GM12892 (cell line): ENCODE results near the gene ATP11A.

Experiments used
- POLR2A ChIP-seq: IDR thresholded peaks from 2 replicates; pipeline ENCODE4 v1.6.1; 2011; ENCODE audit warnings: low read depth, low read length, control low read depth
- TAF1 ChIP-seq: IDR thresholded peaks from 2 replicates; pipeline ENCODE4 v1.6.1; 2011; ENCODE audit warnings: low read depth, mild to moderate bottlenecking, control low read depth, low read length, borderline replicate concordance

DNA sequence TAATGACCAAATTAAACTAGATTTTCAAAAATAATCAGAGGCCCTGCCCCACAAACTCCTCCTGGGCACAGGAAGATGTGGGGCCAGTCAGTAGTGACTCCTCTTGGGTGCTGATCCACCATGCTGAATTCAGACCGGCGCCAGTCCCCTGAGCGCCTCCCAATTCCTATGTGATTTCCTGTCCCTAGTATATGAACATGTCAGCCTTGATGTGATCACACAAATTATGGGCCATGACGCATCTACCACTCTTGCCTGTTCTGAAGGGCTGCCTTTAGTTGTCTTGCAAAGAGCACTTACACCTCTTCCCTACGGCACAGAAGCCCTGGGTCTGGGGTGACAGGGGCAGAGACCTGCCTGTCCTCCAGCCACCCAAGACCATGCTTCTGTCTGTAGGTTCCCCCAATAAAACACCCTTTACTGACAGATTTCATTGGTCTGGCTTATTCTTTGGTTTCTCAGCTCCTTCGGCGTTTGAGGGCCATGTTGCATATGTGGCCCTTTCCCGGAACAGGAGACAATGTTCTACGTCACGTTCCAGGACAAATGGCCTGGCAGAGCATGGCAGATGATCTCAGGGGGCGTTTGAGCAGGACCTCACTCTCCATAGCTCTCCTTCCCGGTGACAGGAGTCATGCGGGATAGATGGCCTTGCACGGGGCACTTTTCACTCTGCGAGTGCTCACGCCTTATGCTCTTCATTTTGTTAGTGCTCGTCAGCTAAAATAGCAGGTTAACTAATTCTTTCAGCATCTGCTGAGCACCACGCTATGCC is 5.6 kb upstream of the ATP11A start:
- no peak for TF ChIP-seq POLR2A
- TF ChIP-seq TAF1, result no peak
